ENCODE data around the gene FAF1.

- TF ChIP-seq POLR2A (IDR thresholded peaks at IDR 0.05; ENCODE audit: low read length) = no peak
- TF ChIP-seq GATA1 (IDR thresholded peaks at IDR 0.05; ENCODE audit: low read depth, low read length) = no peak
Measured at GRCh38 chr1:50416150-50416527, 543.9 kb downstream of the FAF1 start.
